Nephron (organoid): ENCODE measurements around the gene FMR1.

Experiments used
- H3K27ac Mint-ChIP-seq, 3 experiments: 2 replicates each; pipeline ENCODE4 v1.8.0; 2020; ENCODE audit warnings: mixed read lengths in 3 of 3, mild to moderate bottlenecking in 2 of 3, moderate library complexity in 1 of 3
- H3K27me3 Mint-ChIP-seq: 2 replicates; pipeline ENCODE4 v1.8.0; 2021; ENCODE audit warnings: low read depth, mild to moderate bottlenecking, moderate library complexity, mixed read lengths
- H3K36me3 Mint-ChIP-seq: 2 replicates; pipeline ENCODE4 v1.8.0; 2020; ENCODE audit warnings: low read depth, mixed read lengths
- H3K4me1 Mint-ChIP-seq: 2 replicates; pipeline ENCODE4 v1.8.0; 2020; ENCODE audit warnings: mixed read lengths
- H3K4me3 Mint-ChIP-seq, 3 experiments: 2 replicates each; pipeline ENCODE4 v1.8.0; 2020; ENCODE audit warnings: mild to moderate bottlenecking in 3 of 3, mixed read lengths in 3 of 3, moderate library complexity in 2 of 3
- H3K9me3 Mint-ChIP-seq: 2 replicates; pipeline ENCODE4 v1.8.0; 2020; ENCODE audit warnings: mixed read lengths
- TF ChIP-seq, protein P1 (sequence below), 3 experiments: fragments of 200-600 bp; sonication (generic); IDR thresholded peaks; one replicate each; pipeline ENCODE4 v1.5.0; 2021; ENCODE audit warnings: antibody characterized with exemption in 3 of 3; ENCODE audit not compliant: unreplicated experiment in 3 of 3

The FMR1 gene

DNA sequence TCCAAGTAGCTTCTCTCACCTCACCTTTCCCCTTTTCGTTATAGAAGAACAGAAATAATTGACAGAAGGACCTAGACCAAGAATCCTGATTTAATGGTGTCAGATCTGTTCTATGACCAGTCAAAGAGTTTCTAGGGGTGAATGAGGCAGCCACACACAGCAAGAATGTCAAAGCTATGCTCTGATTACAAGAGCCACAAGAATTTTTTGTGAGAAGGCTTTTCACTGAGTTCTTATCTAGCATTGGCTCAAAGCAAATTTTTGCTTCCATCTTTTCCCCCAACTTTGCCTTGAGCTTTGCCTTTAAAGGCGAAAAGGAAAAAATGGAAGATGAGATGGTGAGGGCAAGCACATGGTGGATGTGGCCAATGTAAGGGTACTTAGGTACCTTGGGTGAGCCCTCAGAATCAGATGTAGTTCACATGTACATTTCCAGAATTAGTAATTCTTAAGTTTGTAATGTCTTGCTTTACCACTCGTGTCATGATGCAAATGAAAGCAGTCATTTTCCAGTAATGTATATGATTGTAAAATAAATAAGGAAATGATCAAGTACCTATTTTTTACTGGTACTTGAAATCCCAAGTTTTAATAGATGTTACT lies 23.5 kb downstream of the FMR1 start:
- H3K4me1 Mint-ChIP-seq: no peaks in the 10 kb centered on the region
- H3K27ac Mint-ChIP-seq: no peak overlapping the region
- TF ChIP-seq, protein P1, sequence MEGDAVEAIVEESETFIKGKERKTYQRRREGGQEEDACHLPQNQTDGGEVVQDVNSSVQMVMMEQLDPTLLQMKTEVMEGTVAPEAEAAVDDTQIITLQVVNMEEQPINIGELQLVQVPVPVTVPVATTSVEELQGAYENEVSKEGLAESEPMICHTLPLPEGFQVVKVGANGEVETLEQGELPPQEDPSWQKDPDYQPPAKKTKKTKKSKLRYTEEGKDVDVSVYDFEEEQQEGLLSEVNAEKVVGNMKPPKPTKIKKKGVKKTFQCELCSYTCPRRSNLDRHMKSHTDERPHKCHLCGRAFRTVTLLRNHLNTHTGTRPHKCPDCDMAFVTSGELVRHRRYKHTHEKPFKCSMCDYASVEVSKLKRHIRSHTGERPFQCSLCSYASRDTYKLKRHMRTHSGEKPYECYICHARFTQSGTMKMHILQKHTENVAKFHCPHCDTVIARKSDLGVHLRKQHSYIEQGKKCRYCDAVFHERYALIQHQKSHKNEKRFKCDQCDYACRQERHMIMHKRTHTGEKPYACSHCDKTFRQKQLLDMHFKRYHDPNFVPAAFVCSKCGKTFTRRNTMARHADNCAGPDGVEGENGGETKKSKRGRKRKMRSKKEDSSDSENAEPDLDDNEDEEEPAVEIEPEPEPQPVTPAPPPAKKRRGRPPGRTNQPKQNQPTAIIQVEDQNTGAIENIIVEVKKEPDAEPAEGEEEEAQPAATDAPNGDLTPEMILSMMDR (IDR thresholded peaks at IDR 0.05; ENCODE audit: unreplicated experiment in 3 of 3): no peak
- H3K27me3 Mint-ChIP-seq: no peaks in the 10 kb centered on the region
- peaks cover 46% of the 10 kb centered on the region for H3K36me3 Mint-ChIP-seq
- H3K4me3 Mint-ChIP-seq: no peak overlapping the region
- no peaks in the 10 kb centered on the region for H3K9me3 Mint-ChIP-seq

DNA sequence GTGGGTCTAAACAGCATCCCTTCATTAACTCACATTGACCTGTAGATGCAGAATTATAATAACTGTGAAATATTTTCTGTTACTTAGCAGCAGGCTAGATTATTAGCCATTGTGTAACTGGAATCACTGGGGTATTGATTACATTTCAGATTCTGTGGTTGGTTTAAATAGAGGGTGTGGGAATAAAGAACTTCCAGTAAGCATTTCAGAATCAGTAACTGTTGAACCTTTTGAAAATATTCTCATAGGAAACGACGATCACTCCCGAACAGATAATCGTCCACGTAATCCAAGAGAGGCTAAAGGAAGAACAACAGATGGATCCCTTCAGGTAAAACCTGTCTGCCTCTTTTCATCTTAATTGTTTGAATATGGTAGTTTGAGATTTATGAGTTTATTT lies 33.6 kb downstream of the FMR1 start:
- TF ChIP-seq, protein P1 (IDR thresholded peaks at IDR 0.05; ENCODE audit: unreplicated experiment in 3 of 3): no peak
- Mint-ChIP-seq H3K4me3 (no peak overlapping the region), H3K27ac (no peak overlapping the region), H3K4me1 (no peaks in the 10 kb centered on the region), H3K9me3 (no peaks in the 10 kb centered on the region), H3K36me3 (peaks cover 70% of the 10 kb centered on the region), H3K27me3 (no peaks in the 10 kb centered on the region)

DNA sequence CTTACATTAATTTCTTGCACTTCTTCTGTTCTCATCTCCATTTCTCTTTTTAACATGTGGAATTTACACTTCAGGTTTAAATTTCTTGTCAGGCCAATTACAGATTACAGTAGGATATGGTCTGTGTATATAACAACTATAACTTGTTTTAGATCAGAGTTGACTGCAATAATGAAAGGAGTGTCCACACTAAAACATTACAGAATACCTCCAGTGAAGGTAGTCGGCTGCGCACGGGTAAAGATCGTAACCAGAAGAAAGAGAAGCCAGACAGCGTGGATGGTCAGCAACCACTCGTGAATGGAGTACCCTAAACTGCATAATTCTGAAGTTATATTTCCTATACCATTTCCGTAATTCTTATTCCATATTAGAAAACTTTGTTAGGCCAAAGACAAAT lies 36.8 kb downstream of the FMR1 start:
- TF ChIP-seq, protein P1 (IDR thresholded peaks at IDR 0.05; ENCODE audit: unreplicated experiment in 3 of 3): no peak

DNA sequence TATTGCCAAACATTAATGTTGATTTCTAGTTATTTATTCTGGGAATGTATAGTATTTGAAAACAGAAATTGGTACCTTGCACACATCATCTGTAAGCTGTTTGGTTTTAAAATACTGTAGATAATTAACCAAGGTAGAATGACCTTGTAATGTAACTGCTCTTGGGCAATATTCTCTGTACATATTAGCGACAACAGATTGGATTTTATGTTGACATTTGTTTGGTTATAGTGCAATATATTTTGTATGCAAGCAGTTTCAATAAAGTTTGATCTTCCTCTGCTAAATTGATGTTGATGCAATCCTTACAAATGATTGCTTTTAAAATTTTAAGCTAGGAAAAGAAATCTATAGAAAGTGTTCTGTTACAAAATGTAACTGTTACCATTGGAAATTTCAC lies 38.6 kb downstream of the FMR1 start:
- H3K9me3 Mint-ChIP-seq: no peaks in the 10 kb centered on the region
- H3K36me3 Mint-ChIP-seq: peaks cover 37% of the 10 kb centered on the region
- H3K4me1 Mint-ChIP-seq: no peaks in the 10 kb centered on the region
- H3K4me3 Mint-ChIP-seq: no peak overlapping the region
- H3K27me3 Mint-ChIP-seq: no peaks in the 10 kb centered on the region
- TF ChIP-seq, protein P1 (IDR thresholded peaks at IDR 0.05; ENCODE audit: unreplicated experiment in 3 of 3): no peak
- no peak overlapping the region for H3K27ac Mint-ChIP-seq

More for the DNA sequence above, 36.8 kb downstream of the FMR1 start:
- no peaks in the 10 kb centered on the region for H3K9me3 Mint-ChIP-seq
- no peaks in the 10 kb centered on the region for H3K27me3 Mint-ChIP-seq
- H3K36me3 Mint-ChIP-seq: peaks cover 56% of the 10 kb centered on the region
- no peak overlapping the region for H3K4me3 Mint-ChIP-seq
- no peak overlapping the region for H3K27ac Mint-ChIP-seq
- H3K4me1 Mint-ChIP-seq: no peaks in the 10 kb centered on the region

DNA sequence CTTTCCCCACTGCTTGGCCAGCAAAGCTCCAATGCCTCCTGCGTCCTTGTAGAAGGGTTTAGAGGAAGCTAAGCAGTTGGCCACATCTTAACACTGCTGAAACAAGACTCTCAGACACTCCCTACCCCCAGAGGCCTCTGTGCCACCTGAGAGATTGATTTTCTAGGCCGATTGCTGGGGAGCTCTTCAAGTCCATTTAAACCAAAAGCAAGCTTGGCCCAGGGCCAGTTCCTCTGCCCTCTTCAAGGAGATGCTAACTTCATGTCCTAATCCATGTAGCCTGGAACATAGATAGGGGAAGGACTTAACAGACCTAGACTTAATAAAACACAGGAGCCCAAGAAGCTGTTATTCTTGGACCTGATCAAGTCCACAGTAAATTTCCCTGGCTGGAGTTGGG lies 42.3 kb downstream of the FMR1 start:
- Mint-ChIP-seq H3K4me3 (no peak overlapping the region), H3K27ac (no peak overlapping the region), H3K36me3 (peaks cover 23% of the 10 kb centered on the region), H3K27me3 (no peaks in the 10 kb centered on the region), H3K4me1 (no peaks in the 10 kb centered on the region), H3K9me3 (peaks cover 15% of the 10 kb centered on the region)
- TF ChIP-seq, protein P1 (IDR thresholded peaks at IDR 0.05; ENCODE audit: unreplicated experiment in 3 of 3): no peak

DNA sequence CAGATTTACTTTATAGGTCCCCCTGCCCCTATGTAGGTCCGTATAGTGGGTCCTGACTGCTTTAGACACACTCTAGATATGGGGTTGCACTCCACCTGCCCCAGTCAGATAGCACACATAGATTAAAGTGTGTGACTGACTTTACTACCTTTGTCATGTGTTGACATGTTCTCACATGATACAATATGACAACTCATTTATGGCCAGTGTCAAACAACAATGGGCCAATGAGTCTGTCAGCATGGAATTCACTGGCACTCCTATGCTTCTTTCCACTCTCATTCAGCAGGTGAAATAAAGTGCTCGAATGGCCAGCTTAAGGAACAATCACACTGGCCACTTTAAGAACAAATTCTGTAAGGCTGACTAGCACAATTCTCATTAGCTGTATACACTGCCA lies 45.6 kb downstream of the FMR1 start:
- TF ChIP-seq, protein P1 (IDR thresholded peaks at IDR 0.05; ENCODE audit: unreplicated experiment in 3 of 3): no peak
- Mint-ChIP-seq H3K36me3 (no peaks in the 10 kb centered on the region), H3K27ac (no peak overlapping the region), H3K27me3 (no peaks in the 10 kb centered on the region), H3K4me3 (no peak overlapping the region), H3K4me1 (no peaks in the 10 kb centered on the region), H3K9me3 (peaks cover 22% of the 10 kb centered on the region)
